ENCODE measurements around the gene CLEC16A.

The CLEC16A gene, protein sequence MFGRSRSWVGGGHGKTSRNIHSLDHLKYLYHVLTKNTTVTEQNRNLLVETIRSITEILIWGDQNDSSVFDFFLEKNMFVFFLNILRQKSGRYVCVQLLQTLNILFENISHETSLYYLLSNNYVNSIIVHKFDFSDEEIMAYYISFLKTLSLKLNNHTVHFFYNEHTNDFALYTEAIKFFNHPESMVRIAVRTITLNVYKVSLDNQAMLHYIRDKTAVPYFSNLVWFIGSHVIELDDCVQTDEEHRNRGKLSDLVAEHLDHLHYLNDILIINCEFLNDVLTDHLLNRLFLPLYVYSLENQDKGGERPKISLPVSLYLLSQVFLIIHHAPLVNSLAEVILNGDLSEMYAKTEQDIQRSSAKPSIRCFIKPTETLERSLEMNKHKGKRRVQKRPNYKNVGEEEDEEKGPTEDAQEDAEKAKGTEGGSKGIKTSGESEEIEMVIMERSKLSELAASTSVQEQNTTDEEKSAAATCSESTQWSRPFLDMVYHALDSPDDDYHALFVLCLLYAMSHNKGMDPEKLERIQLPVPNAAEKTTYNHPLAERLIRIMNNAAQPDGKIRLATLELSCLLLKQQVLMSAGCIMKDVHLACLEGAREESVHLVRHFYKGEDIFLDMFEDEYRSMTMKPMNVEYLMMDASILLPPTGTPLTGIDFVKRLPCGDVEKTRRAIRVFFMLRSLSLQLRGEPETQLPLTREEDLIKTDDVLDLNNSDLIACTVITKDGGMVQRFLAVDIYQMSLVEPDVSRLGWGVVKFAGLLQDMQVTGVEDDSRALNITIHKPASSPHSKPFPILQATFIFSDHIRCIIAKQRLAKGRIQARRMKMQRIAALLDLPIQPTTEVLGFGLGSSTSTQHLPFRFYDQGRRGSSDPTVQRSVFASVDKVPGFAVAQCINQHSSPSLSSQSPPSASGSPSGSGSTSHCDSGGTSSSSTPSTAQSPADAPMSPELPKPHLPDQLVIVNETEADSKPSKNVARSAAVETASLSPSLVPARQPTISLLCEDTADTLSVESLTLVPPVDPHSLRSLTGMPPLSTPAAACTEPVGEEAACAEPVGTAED

DNA sequence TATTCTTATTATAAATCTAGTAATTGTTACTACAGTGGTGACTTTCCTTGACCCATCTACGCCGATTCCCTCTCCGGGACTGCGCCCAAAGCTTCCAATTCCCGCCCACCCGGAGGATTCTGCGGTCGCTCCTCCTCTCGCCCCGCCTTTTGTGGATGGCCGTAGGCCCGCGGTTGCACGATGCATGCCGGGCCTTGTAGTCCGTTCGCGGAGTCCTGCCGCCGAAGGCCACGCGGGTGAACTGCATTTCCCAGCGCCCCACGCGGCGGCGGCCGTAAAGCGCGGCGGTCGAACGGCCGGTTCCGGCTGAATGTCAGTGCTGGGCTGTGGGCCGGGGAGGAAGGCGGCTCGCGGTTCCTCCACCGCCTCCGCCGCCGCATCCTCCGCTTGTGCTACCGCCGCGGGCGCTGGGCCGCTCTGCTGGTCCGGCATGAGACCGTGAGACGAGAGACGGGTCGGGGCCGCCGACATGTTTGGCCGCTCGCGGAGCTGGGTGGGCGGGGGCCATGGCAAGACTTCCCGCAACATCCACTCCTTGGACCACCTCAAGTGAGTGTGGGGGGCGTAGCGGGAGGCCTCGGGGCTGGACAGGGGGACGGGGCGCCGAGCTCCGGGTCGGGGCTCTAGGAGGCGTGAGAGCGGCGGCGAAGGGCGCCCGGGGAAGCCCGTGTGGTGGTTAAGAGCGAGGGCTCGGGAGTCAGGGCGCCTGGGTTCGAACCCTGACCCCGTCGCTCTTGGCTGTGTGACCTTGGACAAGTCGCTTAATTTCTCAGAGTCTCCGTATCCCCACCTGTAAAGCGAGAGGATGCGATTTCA is at the start of gene CLEC16A:
CLEC16A (plus strand) TSS at position 316 of the 816 bp plus-strand sequence; CDS start at position 470, 154 bp downstream.
- peak; percentile 93 to 96 for DNase-seq

DNA sequence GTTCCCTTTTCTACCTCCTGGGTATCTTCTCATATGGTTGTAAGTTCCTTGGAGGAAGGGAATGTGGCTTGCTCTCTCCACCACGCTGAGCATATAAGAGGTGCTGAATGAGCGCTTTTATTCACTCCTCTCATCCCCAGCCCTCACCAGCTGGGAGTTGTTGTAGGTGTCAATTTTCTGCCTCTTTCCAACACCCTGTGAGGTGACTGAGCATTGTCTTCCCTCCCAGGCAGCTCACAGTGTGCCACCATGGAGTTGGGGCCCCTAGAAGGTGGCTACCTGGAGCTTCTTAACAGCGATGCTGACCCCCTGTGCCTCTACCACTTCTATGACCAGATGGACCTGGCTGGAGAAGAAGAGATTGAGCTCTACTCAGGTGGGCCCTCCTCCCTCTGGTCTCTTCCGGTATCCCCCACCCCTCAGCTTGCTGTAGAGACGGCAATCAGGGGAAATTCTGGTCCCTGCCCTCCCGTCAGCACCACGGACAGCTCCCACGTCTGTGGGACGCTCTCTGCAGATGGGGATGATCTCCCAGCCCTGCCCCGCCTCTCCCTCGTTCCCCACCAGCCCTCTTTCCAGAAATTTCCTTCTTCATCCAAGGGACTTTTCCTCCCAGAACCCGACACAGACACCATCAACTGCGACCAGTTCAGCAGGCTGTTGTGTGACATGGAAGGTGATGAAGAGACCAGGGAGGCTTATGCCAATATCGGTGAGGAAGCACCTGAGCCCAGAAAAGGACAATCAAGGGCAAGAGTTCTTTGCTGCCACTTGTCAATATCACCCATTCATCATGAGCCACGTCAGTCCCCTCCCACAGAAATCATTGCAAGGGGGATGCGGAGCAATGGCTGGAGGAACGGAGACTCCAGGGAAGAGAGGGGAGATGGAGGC is 49.1 kb upstream of the CLEC16A start:
- no peak for DNase-seq

DNA sequence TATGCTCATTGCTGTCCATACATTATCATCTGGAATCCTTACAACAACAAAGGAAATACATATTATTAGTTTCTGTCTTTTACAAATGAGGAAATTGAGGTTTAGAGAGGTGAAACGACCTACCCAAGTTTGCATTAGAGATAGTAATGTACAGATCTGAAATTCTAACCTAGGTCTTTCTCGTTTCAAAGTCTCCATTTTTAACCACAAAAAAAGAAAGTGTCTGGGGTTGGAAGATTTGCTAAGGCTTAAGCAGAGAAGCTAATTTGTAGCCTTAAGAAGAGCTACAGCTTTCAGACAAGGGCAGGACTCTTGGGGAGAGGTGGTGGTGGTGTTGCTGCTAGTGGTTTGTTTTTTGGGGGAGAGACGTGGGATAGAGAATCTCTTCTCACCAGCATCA is 48.2 kb upstream of the CLEC16A start:
- no peak for DNase-seq

DNA sequence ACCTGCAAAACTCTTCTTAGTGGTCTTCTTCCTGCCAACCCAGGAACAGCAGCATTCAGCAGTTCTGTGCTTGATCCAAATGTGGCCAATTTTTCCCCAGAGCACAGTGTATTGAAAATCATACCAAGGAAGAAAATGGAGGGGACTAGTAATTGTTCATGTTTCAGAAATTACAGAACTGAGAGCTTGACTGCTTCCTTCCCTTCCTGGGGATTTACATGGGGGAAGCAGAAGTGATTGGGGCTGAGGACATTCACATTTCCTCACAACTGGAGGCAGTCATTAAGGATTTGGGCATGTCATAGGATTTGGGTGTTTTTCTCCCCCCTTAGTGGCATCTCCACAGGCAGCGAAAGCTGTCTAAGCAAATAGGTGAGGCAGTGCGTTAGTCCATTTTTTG is 47.6 kb upstream of the CLEC16A start:
- no peak for DNase-seq

DNA sequence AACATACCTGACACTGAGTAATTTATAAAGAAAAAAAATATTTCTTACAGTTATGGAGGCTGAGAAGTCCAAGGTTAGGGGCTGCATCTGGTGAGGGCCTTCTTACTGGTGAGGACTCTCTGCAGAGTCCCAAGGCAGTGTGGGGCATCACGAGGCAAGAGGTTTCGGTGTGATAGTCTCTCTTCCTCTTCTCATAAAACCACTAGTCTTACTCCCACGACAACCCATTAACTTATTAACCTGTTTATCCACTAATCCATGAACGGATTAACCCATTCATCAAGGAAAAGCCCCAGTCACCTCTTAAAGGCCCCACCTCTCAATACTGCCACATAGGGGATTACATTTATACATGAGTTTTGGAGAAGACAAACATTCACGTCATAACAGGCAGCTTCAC is 47.2 kb upstream of the CLEC16A start:
- no peak for DNase-seq

DNA sequence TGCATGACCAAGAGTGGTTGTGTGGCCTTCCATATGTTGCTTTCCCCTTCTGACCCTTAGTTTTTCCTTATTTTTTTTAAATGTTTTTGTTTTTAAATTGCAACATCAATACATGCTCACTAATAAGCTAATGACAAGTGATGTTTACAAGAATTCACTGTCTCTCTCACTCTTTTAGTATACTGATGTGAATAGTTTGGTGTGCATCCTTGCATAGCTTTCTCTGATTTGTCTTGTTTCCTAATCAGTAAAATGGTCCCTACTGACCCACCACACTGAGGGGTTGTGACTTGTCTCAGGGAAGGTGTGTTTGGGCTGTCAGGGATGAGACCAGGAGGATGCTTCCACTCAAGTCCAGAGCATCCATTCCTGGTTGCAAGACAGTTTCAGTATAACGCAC is 41.4 kb upstream of the CLEC16A start:
- no peak for DNase-seq

DNA sequence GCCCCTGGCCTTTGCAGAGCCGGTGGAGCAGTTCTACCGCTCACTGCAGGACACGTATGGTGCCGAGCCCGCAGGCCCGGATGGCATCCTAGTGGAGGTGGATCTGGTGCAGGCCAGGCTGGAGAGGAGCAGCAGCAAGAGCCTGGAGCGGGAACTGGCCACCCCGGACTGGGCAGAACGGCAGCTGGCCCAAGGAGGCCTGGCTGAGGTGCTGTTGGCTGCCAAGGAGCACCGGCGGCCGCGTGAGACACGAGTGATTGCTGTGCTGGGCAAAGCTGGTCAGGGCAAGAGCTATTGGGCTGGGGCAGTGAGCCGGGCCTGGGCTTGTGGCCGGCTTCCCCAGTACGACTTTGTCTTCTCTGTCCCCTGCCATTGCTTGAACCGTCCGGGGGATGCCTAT is 37.9 kb upstream of the CLEC16A start:
- DNase-seq: no peak

DNA sequence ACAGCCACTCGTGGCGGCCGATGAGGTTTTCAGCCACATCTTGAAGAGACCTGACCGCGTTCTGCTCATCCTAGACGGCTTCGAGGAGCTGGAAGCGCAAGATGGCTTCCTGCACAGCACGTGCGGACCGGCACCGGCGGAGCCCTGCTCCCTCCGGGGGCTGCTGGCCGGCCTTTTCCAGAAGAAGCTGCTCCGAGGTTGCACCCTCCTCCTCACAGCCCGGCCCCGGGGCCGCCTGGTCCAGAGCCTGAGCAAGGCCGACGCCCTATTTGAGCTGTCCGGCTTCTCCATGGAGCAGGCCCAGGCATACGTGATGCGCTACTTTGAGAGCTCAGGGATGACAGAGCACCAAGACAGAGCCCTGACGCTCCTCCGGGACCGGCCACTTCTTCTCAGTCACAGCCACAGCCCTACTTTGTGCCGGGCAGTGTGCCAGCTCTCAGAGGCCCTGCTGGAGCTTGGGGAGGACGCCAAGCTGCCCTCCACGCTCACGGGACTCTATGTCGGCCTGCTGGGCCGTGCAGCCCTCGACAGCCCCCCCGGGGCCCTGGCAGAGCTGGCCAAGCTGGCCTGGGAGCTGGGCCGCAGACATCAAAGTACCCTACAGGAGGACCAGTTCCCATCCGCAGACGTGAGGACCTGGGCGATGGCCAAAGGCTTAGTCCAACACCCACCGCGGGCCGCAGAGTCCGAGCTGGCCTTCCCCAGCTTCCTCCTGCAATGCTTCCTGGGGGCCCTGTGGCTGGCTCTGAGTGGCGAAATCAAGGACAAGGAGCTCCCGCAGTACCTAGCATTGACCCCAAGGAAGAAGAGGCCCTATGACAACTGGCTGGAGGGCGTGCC is 37.2 kb upstream of the CLEC16A start:
- DNase-seq: no peak

DNA sequence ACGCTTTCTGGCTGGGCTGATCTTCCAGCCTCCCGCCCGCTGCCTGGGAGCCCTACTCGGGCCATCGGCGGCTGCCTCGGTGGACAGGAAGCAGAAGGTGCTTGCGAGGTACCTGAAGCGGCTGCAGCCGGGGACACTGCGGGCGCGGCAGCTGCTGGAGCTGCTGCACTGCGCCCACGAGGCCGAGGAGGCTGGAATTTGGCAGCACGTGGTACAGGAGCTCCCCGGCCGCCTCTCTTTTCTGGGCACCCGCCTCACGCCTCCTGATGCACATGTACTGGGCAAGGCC is 36.7 kb upstream of the CLEC16A start:
- no peak for DNase-seq

DNA sequence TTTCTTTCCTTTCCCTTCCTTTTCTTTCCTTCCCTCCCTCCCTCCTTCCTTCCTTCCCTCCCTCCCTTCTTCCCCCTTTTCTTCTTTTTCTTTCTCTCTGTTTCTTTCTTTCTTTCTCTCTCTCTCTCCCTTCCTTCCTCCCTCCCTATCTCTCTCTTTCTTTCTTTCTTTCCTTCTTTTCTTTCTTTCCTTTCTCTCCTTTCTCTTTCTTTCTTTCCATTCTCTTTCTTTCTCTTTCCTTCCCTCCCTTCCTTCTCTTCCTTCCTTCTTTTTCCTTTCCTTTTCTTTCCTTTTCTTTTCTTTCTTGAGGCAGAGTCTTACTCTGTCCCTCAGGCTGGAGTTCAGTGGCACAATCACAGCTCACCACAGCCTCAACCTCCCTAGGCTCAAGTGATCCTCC is 33.1 kb upstream of the CLEC16A start:
- no peak for DNase-seq

DNA sequence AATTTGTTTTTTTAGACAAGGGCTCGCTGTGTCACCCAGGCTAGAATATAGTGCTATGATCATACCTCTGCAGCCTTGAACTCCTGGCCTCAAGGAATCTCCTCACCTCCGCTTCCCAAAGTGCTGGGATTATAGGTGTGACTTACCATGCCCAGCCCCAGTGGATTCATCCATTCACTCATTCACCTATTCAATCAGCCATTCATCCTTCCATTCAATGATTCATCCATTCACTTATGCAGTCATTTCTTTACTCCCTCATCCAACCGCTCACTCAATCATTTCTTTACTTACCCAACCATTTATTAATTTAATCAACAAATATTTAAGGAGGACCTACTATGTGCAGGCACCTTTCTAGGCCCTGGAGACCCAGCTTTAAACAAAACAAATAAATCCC is 27.8 kb upstream of the CLEC16A start:
- DNase-seq: no peak

DNA sequence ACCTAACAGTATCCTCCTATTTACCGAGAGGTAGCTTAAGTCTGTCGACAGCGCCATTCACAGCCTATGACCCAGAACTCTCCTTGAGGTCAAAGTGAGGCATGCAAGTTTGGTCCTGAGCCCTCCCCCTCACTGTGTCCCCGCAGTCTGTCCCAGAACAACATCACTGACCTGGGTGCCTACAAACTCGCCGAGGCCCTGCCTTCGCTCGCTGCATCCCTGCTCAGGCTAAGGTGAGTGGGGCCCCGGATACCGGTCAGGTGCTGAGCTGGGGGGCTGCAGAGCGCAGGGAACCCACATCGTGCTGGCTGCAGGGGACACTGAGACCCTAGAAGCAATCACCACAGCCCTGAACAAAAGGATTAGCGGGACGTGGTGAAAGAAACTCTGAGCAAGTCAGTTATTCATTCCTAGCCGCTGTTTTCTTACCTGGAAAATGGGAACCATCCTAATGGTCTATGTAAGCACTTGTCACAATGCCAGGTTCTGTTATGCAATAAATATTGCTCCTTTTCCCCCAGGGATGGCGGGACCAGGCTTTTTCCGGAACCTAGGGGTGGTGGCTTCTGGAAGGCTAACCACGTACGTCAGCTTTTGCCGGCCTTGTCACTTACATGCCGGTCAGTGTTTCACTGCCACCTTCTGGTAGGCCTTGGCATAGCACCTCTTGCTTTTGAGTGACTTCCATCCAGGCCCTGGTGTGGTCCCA is 25.9 kb upstream of the CLEC16A start:
- DNase-seq: peak; percentile 62 to 80

DNA sequence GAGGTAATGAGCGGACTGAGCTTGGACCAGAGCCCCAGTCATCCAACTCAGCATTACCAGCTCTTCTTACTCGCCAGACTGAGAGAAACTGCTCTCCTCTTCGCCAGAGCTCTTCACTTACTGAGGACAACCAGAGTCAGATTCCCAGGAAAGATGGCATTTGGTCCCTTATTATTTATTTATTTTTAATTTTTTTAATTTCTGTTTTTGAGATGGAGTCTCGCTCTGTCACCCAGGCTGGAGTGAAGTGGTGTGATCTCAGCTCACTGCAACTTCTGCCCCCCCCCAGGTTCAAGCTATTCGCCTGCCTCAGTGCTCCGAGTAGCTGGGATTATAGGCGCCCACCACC is 25.4 kb upstream of the CLEC16A start:
- DNase-seq: no peak

DNA sequence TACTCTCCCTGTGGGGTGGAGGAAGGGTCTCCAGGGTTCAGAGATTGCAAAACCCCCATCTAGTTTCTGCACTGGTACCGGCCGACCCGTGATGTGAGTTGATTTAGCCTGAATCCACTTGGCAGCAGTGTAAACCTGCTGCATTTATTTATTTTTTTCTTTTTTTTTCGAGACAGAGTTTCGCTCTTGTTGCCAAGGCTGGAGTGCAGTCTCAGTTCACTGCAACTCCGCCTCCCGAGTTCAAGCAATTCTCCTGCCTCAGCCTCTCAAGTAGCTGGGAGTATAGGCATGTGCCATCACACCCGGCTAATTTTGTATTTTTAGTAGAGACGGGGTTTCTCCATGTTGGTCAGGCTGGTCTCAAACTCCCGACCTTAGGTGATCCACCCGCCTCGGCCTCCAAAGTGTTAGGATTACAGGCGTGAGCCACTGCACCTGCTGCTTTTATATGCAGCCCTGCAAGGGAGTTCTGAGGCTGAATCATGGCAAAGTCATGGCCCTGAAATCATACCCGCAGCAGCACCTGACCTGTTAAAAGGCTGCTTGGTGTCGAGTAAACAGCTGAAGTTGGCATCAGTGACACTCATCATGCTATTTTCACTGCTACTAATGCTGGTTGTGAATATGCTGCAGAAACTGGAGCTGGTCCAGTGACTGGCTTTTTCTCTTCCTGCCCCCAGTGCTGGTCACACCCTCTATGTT is 23.5 kb upstream of the CLEC16A start:
- no peak for DNase-seq

DNA sequence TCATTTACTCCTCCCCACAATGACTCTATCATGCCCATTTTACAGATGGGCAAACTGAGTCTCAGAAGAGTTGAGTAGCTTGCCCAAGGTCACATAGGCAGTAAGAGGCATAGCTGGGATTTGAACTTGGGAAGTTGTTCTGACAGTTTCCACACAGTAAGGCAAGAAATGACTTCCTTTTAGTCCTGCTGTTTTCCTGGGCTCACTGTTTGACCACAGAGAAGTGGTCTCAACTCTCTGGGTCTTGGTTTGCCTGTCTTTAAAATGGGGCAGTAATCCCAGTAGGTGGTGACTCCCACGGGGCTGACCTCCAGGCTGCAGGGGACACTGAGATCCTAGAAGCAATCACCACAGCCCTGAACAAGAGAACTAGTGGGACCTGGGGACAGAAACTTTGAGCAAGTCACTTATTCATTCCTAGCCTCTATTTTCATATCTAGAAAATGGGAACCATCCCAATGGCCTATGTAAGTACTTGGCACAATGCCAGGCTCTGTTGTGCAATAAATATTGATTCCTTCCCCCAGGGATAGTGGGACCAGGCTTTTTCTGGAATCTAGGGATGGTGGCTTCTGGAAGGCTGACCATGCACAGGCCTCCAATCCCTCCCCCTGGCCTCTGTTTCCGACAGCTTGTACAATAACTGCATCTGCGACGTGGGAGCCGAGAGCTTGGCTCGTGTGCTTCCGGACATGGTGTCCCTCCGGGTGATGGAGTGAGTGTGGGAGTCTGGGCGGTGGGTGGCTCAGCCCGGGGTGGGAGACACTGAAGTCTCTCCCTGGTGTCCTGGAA is 22.6 kb upstream of the CLEC16A start:
- no peak for DNase-seq

DNA sequence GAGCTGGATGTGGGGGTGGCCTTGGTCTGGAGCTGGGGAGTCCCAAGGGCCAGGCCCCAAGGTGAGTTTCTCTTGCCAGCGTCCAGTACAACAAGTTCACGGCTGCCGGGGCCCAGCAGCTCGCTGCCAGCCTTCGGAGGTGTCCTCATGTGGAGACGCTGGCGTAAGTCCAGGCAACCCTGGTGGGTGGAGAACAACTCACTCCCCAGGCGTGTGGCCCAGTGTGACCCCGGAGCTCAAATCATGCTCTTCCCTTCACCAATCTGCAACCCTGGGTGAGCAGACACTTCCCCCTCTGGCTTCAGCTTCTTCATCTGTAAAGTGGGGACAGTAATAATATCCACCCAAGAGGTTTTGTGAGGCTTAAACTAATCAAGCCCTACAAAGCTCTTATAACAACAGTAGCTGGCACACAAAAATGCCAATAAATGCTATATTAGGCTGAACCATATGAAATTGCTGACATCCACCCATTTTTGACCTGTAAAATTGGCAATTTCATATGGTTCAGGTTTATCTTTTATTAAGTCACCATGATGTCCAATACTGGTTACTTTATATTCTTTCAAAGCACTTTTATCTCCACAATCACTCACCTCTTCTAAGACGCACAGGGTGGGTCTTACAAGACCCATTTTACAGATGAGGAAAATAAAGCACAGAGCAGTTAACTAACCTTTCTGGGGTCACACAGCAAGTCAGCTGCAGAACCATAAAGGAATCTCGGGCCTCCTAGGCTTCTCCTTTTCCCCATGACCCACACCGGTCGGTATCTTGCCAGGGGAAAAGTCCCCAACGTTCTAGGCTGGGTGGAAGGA is 21.8 kb upstream of the CLEC16A start:
- DNase-seq: no peak

DNA sequence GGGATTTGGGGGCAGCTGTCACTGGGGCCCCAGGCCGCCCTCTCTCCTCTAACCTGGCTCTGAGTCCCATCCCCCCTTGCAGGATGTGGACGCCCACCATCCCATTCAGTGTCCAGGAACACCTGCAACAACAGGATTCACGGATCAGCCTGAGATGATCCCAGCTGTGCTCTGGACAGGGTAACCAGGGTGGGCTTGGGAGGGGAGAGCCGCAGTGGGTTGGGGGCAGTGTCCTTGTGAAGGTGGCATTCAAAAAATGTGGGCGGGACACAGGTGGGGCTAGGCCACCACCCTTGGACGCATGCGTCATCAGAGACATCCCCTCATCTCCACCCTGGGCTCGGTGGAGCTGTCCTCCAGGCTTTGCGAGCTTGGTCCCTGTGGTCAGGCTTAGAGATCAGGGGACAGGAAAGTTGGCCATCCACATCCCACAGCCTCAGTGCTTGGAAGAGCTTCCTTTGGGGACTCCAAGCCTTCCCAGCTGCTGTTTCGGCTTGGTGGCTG is 21.2 kb upstream of the CLEC16A start:
- no peak for DNase-seq

All from activated CD4-positive, alpha-beta T cell treated with anti-CD3 and anti-CD28 coated beads for 4 hours (primary cell).